ENCODE results near the gene TUBGCP6.

Gene TUBGCP6

DNA sequence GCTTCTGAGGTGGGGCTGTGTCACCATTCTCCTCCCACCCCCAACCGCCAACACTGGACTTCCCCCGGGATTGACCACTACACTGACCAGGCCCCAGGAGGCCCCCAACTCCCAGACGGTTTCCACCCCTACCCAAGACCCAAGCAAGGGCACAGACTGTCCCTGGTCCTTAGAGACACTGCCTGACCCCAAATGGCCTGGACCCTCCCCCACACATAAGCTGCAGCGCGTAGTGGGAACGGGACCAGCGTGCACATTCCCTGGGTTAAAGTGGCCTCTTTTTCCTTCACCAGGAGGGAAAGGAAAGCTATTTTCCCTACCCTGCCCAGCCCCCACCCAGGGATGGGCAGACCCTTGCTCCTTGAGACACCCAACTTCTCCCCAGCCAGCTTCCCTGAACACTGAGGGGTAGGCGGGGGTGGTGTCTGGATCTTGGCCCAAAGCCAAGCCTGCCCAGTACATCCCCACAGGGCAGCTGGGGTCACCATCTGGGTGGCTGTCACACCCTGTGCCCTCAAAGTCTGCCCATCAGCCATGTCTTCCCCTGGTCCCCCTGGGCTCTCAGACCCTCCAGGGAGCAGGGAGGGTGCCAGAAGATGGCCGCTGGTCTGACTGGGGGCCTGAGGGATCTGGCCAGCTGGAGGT lies 18.3 kb upstream of the TUBGCP6 start:
- no peak for DNase-seq (ENCODE audit: low read depth)
- H3K4me3 ChIP-seq (ENCODE audit: low read depth, low read length), result no peak overlapping the region
- TF ChIP-seq, protein P1, sequence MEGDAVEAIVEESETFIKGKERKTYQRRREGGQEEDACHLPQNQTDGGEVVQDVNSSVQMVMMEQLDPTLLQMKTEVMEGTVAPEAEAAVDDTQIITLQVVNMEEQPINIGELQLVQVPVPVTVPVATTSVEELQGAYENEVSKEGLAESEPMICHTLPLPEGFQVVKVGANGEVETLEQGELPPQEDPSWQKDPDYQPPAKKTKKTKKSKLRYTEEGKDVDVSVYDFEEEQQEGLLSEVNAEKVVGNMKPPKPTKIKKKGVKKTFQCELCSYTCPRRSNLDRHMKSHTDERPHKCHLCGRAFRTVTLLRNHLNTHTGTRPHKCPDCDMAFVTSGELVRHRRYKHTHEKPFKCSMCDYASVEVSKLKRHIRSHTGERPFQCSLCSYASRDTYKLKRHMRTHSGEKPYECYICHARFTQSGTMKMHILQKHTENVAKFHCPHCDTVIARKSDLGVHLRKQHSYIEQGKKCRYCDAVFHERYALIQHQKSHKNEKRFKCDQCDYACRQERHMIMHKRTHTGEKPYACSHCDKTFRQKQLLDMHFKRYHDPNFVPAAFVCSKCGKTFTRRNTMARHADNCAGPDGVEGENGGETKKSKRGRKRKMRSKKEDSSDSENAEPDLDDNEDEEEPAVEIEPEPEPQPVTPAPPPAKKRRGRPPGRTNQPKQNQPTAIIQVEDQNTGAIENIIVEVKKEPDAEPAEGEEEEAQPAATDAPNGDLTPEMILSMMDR (conservative IDR thresholded peaks at IDR 0.05; ENCODE audit: low read depth, low read length), result no peak

DNA sequence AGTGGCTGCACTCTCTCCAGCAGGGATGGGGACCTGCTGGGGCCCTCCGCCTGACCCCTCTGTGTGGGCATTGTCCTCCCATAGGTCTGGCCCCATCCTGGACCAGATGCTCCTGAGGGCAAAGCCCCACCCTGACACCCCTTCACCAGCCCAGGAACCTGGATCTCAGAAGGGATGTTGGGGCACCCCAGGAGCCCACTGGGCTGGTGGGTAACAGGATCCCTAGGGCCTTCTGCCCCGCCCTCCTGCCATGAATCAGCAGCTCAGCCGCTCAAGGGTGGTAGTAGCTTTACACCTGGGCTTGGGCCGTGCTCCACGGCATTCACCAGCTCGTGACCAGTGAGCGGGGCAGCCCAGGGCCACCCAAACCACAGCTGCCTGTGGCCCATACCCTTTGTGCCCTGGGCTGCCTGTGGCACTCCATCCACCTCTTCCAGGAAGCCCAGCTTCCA lies 17.7 kb upstream of the TUBGCP6 start:
- H3K4me3 ChIP-seq (ENCODE audit: low read depth, low read length), result no peak overlapping the region
- no peak for DNase-seq (ENCODE audit: low read depth)
- TF ChIP-seq, protein P1 (conservative IDR thresholded peaks at IDR 0.05; ENCODE audit: low read depth, low read length), result no peak

DNA sequence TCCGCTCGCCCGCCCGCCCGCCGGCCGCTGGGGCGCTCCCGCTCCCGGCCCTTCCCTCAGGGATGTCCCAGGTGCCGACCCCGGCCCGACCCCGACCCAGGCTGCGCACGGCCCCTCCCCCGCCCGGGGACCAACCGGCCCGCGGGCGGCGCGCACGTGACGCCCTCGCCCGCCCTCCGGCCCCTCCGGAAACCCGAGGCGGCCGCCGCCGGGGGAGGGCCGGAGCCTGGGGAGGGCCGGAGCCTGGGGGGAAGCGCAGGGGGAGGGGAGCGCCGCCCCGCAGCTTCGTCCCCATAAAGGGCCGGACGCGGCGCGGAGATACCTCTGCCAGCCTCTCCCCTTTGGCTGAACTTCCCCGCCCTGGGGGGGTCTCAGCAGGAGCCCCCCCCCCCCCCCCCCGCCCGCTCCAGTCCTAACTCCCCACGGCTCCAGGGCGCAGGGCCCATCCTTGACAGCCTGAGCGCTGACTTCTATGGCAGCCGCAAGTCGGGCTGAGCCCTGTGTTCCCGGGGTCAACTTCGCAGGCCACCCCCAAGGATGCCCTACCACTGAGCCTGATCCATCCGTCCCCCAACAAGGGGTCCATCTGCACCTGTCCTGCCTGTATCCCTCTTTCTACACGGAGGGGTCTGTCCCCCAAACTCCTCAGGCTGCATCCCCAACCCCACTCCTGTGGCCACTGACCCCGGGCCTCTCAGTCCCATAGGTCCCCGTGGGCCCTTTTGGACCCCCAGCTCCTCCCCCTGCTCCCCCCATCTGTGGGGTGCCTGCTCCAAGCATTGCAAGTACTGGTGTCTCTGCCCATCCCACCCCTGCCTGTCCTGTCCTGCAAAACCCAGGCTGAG lies 17.0 kb upstream of the TUBGCP6 start, which contains the start of gene MAPK12:
Gene MAPK12, minus strand, starts transcription at position 69 of the 845 bp plus-strand sequence. CDS start 174 bp downstream, outside the sequence.
- TF ChIP-seq, protein P1 (conservative IDR thresholded peaks at IDR 0.05; ENCODE audit: low read depth, low read length), result no peak
- H3K4me3 ChIP-seq (ENCODE audit: low read depth, low read length), result peak within 1 kb of the TSS; percentile 67
- peak; percentile 28 for DNase-seq (ENCODE audit: low read depth)

DNA sequence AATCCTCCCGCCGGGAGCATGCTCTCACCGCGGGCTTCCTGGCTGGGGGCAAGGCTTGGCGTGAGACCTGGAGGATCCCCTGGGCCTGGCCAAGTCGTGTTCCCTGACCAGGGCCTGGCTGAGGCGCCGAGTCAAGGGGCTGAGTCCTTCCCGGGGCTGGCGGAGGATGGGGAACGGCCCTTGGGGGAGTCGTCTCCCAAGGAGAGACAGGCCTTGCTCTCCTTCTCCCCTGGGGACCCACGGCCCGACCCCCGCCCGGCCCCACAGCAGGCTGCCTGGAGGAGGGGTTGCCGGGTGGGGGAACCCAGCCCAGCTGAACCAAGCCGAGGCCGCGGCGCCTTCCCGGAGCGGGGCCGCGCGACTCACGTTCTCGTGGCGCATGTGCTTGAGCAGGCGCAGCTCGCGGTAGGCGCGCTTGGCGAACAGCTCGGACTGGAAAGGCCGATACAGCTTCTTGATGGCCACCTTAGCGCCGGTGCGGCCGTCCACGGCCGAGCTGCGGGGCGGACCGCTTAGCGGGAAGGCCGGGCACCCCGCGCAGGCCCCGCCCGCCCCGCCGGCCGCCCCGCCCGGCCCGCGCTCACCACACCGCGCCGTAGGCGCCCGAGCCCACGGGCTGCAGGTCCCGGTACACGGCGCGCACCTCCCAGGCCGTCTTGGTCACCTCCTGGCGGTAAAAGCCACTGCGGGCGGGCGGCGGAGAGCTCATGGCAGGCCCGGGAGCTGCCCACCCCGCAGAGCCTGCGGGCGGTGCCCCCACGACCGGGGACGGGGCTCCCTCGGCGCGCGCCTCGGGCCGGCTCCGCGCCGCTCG lies 16.2 kb upstream of the TUBGCP6 start:
- peak overlapping the region; percentile 67 for H3K4me3 ChIP-seq (ENCODE audit: low read depth, low read length)
- DNase-seq (ENCODE audit: low read depth), result peak; percentile 80
- TF ChIP-seq, protein P1 (conservative IDR thresholded peaks at IDR 0.05; ENCODE audit: low read depth, low read length), result no peak

DNA sequence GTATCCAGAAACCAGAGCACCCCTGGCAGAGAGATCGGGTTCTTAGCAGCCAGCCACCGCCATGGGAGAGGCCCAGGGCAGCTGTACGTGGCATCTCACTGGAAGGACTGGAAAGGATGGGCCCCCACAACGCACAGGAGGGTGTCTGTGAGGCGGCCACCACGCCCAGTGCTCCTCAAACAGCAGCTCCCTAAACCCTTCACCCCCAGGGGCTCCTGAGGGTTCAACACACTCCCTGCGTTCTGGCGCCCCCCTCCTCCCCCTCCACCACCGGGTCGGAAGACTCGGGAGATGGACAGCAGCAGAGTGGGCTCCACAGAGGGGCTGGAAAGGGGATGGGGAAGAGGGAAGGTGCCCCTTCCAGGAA lies 15.6 kb upstream of the TUBGCP6 start:
- TF ChIP-seq, protein P1 (conservative IDR thresholded peaks at IDR 0.05; ENCODE audit: low read depth, low read length), result no peak
- H3K4me3 ChIP-seq (ENCODE audit: low read depth, low read length), result peak overlapping the region; percentile 67
- no peak for DNase-seq (ENCODE audit: low read depth)

DNA sequence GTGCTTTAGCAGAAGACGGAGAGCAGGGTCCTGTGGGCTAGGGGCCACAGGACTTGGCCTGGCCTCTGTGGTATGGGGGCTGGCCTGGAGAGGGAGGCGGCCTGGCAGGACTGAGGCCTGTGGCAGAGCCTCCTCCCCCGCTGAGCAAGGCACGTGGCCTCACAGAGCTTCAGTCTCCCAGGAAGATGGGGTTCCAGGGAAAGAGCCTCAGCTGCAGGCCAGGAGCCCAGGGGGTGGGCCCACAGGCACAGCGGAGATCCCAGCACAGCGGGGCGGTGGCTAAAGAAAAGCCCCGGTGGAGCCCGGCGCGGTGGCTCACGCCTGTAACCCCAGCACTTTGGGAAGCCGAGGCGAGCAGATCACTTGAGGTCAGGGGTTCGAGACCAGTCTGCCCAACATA lies 14.5 kb upstream of the TUBGCP6 start:
- H3K4me3 ChIP-seq (ENCODE audit: low read depth, low read length), result no peak overlapping the region
- DNase-seq (ENCODE audit: low read depth), result peak; percentile 33
- TF ChIP-seq, protein P1 (conservative IDR thresholded peaks at IDR 0.05; ENCODE audit: low read depth, low read length), result no peak
